Amygdala (tissue), 56 donors: ENCODE measurements around the gene TTC28.

Source experiments
- DNase-seq, 56 donors: peaks; one replicate each; lab custom pipeline; 2025; lab: John Stamatoyannopoulos, UW

The TTC28 gene

DNA sequence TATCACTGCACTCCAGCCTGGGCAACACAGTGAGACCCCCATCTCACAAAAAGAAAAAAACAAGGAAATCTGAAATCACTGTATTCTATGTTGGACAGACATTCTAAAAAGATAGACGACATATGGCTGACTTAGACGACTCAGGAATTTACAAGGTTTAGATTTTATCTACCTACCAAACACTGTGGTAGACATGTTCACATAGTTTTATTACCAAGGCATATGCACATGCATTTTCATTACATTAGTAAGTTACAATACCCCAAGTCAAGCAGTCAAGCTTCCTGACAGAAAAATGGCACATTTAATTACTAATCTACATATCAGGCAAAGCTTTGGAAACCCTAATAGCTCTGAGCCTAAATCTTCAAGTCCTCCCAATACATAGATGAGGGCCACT is 262.2 kb downstream of the TTC28 start:
- DNase-seq = no peak

DNA sequence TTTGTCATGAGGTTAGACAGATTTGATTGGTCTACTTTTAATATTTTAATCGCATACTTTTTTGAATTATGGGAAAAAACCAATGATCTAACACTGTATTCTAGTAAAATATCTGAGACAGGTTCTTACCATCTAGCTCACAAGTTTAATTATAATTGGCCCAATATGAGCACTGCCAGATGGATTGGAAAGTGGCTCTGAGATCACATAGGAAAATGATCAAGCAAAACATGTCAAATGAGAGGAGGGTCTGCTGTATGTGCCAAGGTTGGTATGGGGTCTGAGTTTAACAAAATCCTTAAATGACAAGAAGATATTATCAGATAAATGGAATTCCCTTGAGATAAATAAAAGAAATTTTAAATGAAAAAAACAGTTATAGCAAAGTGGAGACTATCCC is 264.7 kb downstream of the TTC28 start:
- no peak for DNase-seq

DNA sequence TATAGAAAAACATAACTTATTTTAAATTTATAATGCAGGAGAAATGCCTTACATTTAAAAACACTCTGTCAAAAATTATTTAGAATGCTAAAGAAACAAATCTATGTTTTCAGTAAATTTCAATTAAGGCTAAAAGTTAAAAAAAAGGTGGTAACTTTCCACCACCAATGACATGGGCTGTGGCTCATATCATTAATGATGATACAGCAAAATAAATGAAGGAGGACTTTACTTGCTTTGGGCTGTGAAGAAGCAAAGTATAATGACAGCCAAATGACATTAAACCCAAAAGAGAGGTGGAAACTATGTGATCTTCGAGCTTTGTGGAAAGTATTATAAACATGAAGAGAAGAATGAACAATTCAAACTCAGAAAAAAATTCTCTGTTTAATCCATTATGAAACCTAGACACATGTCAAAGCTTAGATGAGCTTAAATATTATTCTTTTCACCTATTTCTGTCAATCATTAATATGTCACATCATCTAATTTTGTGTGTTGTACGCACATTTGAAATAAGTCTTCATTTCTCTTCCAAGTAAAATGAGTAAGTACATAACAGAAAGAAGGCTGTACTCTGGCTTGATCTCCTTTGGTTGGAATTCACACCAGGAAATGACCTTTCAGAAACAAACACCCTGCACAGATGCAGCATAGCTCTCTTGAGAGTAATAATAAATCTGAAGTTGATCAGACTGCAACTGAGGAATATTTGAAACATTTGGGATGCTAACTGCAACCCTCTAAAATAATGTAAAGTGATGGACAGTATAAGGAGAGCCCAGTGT is 265.8 kb downstream of the TTC28 start:
- no peak for DNase-seq

DNA sequence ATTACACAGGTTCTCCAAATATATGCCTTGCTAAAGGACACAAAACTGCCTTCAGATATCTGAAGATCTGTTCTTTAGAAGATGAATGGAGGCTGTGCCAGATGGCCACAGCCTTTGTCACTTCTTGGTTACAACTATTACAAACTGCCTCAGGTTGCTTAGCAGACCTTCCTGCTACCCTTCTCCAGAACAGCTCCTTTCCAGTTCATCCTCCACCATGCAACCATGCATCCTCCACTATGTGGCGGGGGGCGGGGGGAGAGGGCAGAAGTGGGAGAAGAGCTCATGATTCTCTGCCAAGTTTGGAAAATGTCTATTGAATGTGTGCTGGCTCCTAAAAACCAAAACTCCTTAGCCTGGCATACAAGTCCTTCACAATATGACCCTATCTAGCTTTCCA is 267.5 kb downstream of the TTC28 start:
- DNase-seq = no peak

DNA sequence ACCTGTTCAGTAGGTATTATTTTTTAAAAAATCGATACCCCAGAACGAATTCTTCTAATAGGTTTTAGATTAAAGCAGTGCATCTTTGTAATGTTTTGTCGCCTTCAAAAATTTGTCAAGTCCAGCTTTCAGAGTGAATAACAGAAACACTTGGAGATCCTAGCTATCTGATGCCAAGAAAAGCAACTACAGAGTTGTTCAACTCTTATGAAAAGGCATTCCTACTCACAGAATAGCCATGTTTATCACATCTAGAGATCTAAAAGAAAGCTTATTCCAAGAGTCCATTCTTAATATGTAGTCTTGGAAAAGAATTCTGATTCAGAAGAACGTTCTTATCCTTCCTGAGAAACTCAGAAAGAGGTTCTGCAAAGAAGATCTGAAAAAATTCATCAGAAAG is 268.5 kb downstream of the TTC28 start:
- no peak for DNase-seq

DNA sequence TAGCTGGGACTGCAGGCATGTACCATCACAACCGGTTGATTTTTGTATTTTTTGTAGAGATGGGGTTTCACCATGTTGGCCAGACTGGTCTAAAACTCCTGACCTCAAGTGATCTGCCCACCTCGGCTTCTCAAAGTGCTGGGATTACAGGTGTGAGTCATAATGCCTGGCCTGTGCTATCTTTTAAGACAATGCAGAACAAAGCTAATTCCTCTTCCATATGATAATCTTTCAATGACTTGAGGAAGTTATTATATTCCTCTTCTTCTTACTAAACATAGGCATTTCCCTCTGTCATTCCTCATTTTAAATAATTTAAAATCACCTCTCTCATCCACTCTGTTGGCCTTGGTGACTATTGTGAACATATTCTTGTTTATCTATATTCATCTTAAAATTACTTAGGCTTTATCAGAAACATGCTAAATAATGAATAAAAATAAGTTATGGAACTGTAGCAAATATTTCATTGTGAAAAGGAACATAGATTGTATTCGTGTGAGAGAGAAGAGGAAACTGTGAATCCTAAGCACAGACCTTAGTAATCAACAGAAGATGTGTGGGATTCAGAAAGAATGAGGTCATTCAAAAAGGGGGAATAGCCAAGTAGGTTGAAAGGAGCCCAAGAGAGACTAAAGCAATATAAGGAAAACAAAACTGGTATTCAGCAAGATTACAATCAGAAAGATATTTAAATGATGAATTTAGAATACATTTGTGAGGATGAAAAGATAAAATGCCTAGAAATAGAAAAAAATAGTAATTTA is 269.4 kb downstream of the TTC28 start:
- no peak for DNase-seq

DNA sequence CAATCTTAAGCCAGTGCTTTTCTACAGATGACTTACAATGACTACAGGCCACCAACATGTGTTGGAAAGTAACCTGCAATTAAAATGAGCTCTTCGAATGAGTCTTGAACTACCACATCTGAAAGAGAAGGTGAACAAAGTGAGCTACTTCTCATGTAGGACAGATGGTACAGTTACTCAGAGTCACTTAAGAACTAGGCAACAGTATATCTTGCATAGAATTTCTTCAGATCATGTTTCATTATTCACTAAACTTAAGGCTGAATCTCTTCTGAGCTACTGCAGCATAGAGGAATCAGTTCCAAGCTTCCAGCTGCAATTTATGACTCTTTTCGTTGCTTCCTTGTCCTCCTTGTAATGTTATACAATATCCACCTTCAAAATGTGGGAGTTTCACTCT is 270.9 kb downstream of the TTC28 start:
- DNase-seq = no peak

DNA sequence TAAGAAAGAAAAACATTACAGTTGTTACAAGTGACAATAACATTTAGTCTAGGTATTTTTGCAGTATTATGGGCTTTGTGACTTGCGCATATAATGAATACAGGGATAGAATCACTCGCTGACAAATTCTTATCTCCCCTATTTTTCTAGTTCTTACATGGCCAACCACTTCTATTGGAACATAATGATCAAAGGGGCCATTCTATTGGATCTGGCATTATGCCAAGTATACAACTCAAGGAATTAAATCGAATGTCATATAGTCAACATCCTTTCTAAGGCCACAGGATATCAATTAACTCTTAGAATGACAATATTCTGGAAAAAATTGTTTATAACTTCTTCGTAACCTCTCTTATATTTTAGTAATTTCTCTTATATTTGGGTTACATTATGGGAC is 272.0 kb downstream of the TTC28 start:
- no peak for DNase-seq

DNA sequence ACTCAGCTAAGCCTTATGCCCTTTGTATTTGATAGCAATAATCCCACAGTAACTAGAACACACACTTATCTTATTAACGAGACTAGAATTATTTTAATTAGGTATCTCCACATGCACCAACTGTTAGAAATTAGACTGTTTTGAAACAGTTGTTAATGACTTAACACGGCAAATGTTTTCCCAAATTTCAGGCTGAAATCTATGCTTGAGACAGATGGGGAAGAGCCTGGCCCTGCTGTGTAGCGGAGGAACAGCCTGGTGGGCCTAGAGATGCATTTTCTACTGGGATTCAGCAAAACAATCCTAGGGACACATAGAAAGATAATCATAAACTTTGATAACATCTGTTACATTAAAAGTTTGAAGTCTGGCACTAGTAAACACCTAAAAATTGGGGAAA is 273.4 kb downstream of the TTC28 start:
- DNase-seq = no peak

DNA sequence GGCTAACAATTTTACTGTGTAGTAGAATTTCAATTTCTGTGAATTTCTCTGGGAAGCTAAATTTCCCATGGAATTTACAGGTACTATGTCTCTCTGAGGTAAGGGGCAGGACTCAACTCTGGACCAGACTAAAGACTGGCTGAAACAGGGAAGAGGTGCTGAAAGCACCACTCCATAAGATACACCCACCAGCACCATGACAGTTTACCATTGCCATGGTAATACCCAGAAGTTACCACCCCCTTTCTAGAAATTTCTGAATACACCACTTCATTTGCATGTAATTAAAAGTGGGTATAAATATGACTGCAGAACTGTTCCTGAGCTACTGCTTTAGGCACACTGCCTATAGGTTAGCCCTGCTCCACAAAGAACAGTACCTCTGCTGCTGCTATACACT is 274.1 kb downstream of the TTC28 start:
- DNase-seq = no peak

DNA sequence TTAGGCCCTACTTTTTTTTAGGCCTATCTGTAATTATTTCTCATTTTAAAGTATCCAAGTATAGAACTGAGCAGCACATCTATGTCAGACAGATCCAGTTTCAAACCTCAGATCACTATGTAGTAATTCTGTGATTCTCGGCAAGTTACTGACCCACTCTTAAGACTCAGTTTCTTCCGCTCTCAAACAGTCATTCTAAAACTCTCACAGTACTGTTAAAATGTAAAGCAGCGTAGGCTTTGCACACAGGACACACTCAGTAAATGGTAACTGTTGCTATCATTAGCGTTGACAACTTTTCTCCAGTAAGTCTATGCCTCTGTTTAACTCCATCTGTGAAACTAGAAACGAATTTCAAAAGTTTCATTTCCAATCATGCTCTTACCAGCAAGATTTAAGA is 277.1 kb downstream of the TTC28 start:
- no peak for DNase-seq

DNA sequence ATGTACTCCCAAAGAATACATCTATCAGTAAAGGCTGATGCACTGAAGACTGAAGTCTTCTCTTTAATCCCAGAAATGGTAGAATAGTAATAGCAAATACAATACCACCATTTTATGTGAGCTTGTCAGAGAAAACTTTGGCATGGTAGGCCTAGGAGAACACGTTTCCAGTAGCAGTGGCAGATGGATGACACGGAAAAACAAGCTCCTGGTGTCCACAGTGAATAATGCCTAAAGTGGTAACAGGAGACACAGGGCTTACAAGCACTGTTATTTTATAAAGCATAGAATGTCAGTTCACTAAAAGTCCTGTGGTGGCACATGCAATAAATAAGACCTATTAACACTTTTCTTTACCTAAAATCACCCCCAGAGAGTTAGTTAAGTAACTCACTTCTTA is 277.6 kb downstream of the TTC28 start:
- DNase-seq = no peak

DNA sequence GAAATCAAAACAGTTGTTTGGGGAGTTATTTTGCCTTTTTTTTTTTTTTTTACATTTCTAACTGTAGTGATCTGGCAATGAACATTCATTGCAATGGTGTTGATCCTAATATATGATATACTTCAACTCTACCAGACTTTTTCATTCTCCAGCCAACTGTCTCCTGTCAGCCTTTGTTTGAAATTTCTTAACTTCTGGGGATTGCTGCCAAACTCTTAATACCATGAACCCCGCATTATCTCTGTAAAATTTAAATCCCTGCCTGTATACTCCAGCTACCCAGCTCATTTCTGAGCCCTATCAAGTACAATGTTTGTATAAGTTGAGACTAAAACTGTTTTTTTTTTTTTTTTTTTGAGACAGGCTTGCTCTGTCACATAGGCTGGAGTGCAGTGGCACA is 280.7 kb downstream of the TTC28 start:
- DNase-seq = no peak

DNA sequence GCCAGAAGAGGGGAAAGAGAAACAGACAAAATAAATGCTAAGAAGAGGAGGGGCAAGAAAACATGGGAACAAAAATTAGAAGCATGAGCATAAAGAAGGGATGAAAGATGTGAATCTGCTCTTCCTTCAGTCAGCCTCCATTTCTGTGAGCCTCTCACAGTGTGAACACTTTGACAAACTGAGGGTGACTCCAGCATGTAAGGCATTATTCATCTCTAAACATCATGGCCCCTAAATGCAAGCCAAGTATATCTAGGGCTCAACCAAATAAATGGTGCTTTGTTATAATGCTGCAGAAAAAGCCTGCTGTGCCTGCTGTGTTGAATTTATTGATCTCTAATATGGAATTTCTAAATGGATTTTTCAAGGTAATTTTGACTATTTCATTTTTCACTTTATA is 281.3 kb downstream of the TTC28 start:
- no peak for DNase-seq

DNA sequence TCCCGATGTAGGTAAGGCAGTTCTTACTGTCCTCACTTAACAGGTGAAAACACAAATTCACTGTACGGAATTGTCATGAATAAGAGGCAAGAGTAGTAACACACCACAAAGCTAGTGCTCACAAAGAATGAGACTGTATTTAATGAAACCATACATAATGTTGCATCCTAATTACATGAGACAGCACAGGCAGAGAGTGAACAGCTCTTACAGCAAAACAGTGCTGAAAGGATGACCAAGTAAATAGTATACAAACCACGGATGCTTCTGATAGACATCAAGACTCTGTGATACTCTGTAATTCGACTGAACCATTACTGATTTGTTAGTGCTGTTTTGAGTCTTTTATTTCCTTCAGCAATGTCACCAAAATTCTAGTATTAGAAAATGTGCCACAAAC is 282.3 kb downstream of the TTC28 start:
- no peak for DNase-seq

DNA sequence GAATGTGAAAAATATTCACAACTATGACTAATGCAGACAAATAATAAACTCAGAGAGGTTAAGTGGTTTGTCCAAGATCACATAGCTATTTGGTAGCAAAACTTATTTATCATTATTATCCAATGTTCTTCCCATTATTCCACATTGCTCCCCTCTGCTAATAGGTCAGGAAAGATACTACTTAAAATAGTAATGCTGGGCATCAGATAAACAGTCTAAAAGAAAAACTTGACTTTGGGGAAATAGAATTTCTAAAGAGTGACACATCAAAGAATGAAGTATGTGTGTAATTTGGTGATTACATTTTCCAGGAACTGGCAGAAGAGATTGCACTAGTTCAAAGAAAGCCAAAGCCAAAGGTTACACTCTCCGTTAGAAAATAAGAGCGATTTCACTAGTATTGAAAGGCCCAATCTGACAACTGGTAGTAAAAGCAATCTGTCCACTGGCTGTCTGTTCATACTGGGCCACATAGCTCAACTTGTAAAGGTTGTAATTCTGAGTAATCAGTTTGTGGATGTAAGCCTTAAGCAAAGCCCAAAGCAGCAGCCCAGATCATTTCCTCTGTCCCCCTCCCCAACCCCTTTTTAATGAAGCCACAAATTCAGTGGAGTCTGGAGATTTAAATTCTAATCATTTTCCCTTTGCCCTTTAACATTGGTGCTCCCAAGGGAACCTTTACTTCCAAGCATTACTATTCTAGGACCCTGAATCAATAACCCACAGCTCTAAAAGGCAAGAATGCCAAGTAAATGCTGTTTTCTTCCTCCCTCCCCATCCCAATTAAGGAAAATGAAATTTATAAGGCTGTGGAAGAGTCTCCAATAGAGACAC is 283.5 kb downstream of the TTC28 start:
- no peak for DNase-seq

DNA sequence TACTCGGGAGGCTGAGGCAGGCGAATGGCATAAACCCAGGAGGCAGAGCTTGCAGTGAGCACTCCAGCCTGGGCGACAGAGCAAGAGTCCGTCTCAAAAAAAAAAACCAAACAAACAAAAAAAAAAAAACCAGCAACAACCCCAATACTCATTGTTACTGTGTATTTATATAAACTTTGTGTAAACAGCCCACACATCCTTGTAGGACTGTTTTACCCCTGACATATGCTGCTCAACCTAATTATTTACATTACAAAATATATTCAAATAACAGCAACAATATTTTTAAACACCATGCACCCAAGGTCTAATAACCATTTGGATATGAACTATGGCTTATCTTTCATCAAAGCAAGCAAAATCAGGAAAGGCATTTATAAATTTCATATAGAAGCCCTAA is 284.1 kb downstream of the TTC28 start:
- DNase-seq = no peak

DNA sequence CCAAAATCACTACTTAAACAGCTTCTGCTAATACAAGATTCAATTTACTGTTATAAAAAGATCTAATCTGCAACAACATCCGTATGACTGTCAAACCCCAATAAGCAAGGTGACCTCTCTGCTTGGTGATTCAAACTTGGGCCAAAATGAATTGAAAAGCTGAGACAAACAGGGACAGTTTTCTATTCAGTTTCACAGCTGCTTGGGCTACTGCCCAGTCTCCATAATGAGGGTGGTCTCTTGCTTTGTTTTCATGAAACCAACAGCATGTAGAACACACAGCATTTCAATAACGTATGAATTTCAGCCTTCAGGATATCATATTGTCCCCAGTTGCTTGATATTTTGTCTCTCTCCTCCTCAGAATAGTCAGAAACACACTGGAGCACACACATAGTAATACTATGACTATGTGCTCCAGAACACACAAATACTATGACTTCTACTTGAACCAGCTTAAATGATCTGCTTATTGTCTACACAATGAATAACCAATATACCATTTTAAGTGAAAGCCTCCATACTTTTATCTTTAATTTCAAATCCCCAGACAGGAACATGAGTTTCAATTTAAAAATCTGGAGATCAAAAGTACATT is 285.0 kb downstream of the TTC28 start:
- peak in 9 of 56 donors; percentile 0 to 19 (median 7) for DNase-seq

DNA sequence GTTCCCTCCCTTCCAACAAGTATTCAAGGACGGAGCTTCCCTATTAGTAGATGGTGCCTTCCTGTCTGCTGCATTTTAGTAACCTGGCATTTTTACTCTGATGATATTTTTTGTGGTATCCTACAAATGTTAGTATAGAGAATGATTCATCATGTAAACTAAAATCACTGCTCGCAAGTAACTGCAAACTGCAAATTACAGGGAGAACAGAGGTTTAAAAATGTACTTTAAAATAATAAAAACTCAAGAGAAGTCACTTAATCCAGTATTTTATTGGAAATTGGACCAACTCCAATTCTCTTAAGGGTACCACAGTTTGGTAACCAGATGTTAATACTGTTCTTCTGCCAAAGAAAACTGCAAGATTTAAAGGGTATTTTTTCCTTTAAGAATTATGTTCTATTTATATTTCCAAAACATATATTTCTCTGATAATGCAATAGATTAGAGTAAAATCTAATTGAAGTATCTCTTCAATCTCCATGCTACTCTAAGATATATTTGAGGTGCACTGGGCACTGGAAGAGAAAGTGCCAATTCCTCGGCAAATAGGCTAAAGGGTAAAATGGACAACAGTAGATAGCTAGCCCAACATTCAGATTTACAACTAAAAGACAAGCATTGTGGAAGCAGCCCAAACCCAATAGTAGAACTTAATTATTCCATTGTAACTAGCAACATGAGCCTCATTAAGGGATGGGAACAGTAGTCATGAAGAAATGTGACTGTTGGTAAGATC is 298.0 kb downstream of the TTC28 start:
- no peak for DNase-seq

DNA sequence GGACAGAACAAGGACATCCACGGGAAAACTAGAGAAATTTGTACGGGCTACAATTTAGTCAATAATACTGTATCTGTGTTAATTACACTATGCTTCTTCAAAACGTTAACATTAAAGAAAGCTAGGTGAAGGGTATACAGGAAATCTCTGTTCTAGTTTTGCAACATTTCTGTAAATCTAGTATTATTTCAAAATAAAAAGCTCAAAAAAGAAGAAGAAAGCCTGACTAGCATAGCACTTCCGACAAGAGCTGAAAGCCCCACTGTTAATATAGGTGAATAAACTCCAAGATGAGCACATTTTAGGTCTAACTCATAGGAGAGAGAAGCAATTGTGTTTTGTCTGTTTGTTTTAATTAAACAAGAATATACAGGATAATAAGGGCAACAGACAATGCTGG is 299.7 kb downstream of the TTC28 start:
- no peak for DNase-seq
